MCF 10A (cell line): Measurements from ENCODE around the gene TBCD. TPM values are rescaled to one million over a fixed set of nuclear protein-coding genes. Genes with fewer than 3 reads are reported as not detected.

Experiments used
- BruUV-seq: library from RNA; stranded (reverse); fragments of 400-500 nt; replicated peaks from 2 replicates; lab custom pipeline; 2021; lab: Mats Ljungman, UMichigan
- CTCF ChIA-PET: fragments of 300-600 bp; sonication (Branson Sonifier 250); formaldehyde crosslinking; extraction: SDS; loops from one replicate; lab custom pipeline; 2021; ENCODE audit warnings: antibody characterized with exemption, inconsistent platforms; lab: Yijun Ruan, JAX
- POLR2A ChIA-PET: fragments of 300-600, 350-650 bp; sonication (Branson Sonifier 250); formaldehyde crosslinking; extraction: SDS; loops from one replicate; lab custom pipeline; 2020; ENCODE audit warnings: antibody characterized with exemption, inconsistent platforms; lab: Yijun Ruan, JAX
- DNase-seq: peaks from one replicate; pipeline ENCODE4 v3.0.0-alpha.2; 2018; ENCODE audit not compliant: unreplicated experiment
- H3K27ac Mint-ChIP-seq: one replicate; pipeline ENCODE4 v1.8.0; 2022; ENCODE audit warnings: mild to moderate bottlenecking, low read depth, mixed read lengths; ENCODE audit not compliant: unreplicated experiment
- H3K27me3 Mint-ChIP-seq: one replicate; pipeline ENCODE4 v1.8.0; 2022; ENCODE audit warnings: mixed read lengths; ENCODE audit not compliant: insufficient read depth, unreplicated experiment
- H3K36me3 Mint-ChIP-seq: one replicate; pipeline ENCODE4 v1.8.0; 2022; ENCODE audit warnings: mild to moderate bottlenecking, moderate library complexity, mixed read lengths; ENCODE audit not compliant: insufficient read depth, unreplicated experiment
- H3K4me1 Mint-ChIP-seq: one replicate; pipeline ENCODE4 v1.8.0; 2022; ENCODE audit warnings: mixed read lengths; ENCODE audit not compliant: insufficient read depth, unreplicated experiment
- H3K4me3 Mint-ChIP-seq: one replicate; pipeline ENCODE4 v1.8.0; 2022; ENCODE audit warnings: mild to moderate bottlenecking, moderate library complexity, mixed read lengths; ENCODE audit not compliant: unreplicated experiment
- H3K9me3 Mint-ChIP-seq: one replicate; pipeline ENCODE4 v1.8.0; 2022; ENCODE audit warnings: mixed read lengths; ENCODE audit not compliant: unreplicated experiment
- intact Hi-C: fragments of 100-400 bp; cut with micrococcal nuclease; formaldehyde crosslinking; loops from 2 replicates; pipeline ENCODE4 v1.14.1; 2022
- total RNA-seq: library from RNA; stranded (reverse); gene quantifications from 2 replicates; pipeline ENCODE4 v1.2.3, GENCODE V29; 2022
- TF ChIP-seq, protein P1 (sequence below): fragments of 200-600 bp; IDR thresholded peaks from one replicate; pipeline ENCODE4 v1.8.0; 2022; ENCODE audit warnings: antibody characterized with exemption, mild to moderate bottlenecking; ENCODE audit not compliant: unreplicated experiment

The TBCD gene
- total RNA-seq, 1 experiment from 2014 or later: 76.2 TPM

- no peaks in the 10 kb centered on the region for H3K27me3 Mint-ChIP-seq
- BruUV-seq: no TSS peak
- H3K9me3 Mint-ChIP-seq: no peaks in the 10 kb centered on the region
- TF ChIP-seq, protein P1, sequence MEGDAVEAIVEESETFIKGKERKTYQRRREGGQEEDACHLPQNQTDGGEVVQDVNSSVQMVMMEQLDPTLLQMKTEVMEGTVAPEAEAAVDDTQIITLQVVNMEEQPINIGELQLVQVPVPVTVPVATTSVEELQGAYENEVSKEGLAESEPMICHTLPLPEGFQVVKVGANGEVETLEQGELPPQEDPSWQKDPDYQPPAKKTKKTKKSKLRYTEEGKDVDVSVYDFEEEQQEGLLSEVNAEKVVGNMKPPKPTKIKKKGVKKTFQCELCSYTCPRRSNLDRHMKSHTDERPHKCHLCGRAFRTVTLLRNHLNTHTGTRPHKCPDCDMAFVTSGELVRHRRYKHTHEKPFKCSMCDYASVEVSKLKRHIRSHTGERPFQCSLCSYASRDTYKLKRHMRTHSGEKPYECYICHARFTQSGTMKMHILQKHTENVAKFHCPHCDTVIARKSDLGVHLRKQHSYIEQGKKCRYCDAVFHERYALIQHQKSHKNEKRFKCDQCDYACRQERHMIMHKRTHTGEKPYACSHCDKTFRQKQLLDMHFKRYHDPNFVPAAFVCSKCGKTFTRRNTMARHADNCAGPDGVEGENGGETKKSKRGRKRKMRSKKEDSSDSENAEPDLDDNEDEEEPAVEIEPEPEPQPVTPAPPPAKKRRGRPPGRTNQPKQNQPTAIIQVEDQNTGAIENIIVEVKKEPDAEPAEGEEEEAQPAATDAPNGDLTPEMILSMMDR: no peak
- POLR2A ChIA-PET: interaction anchor here (0.7 to 1.8 kb wide), 3 partner anchors 55 to 94 kb away, joined by 3 to 16 read pairs (median 3); partner anchors contain the start of gene FN3KRP
- CTCF ChIA-PET: interaction anchor here (0.6 to 2.4 kb wide), 28 partner anchors 9 to 425 kb away, joined by 3 to 14 read pairs (median 3); no protein-coding TSS in a partner anchor
- H3K27ac Mint-ChIP-seq: no peak overlapping the region
- intact Hi-C loops: loop anchor here (1.0 kb wide), 1 partner anchor 133 kb away; no protein-coding TSS in a partner anchor
- H3K4me1 Mint-ChIP-seq: peaks cover 3% of the 10 kb centered on the region
- DNase-seq: no peak
- no peak overlapping the region for H3K4me3 Mint-ChIP-seq
- peaks cover 21% of the 10 kb centered on the region for H3K36me3 Mint-ChIP-seq
These were observed 29.4 kb downstream of the TBCD start for GRCh38 chr17:82780971-82781893.

DNA sequence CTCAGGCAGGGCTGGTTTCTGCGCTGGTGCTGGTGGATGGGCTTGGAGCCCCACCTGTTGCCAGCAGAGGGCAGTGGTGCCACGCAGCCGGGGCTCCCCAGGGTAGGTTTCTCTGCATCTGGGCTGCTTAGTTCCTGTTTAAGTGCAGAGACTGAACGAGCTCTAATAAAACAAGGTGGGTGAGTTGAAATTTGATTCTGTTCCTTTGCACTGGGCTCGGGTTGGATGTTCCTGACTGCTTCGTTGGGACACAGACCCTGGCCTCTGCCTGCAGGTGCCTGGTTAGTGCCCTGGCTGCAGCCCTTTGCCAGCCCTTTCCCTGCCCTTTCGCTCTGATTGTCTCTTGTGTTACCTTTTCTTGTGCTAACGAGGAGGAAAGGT, 30.0 kb downstream of the TBCD start:
- ChIA-PET POLR2A (interaction anchor here (0.6 to 1.8 kb wide), 4 partner anchors 54 to 103 kb away, joined by 3 to 16 read pairs (median 3); partner anchors contain the start of gene FN3KRP), CTCF (interaction anchor here (0.6 to 2.4 kb wide), 27 partner anchors 9 to 425 kb away, joined by 3 to 14 read pairs (median 3); no protein-coding TSS in a partner anchor)
- Mint-ChIP-seq H3K27me3 (no peaks in the 10 kb centered on the region), H3K9me3 (no peaks in the 10 kb centered on the region), H3K4me1 (peaks cover 8% of the 10 kb centered on the region), H3K36me3 (peaks cover 21% of the 10 kb centered on the region), H3K27ac (no peak overlapping the region), H3K4me3 (no peak overlapping the region)
- BruUV-seq: no TSS peak
- DNase-seq: peak; percentile 81
- TF ChIP-seq, protein P1: peak; percentile 98
- intact Hi-C loops: loop anchor here (1.0 to 2.0 kb wide), 2 partner anchors 132 to 295 kb away; no protein-coding TSS in a partner anchor

GRCh38 chr17:82782657-82783207, 30.9 kb downstream of the TBCD start:
- H3K4me3 Mint-ChIP-seq: no peak overlapping the region
- H3K36me3 Mint-ChIP-seq: peaks cover 23% of the 10 kb centered on the region
- TF ChIP-seq, protein P1: no peak
- CTCF ChIA-PET: interaction anchor here (0.6 to 2.4 kb wide), 5 partner anchors 29 to 424 kb away, joined by 3 to 14 read pairs (median 3); no protein-coding TSS in a partner anchor
- BruUV-seq: no TSS peak
- POLR2A ChIA-PET: interaction anchor here (1.8 kb wide), 1 partner anchor 93 kb away, joined by 16 read pairs; no protein-coding TSS in a partner anchor
- no peak overlapping the region for H3K27ac Mint-ChIP-seq
- no peaks in the 10 kb centered on the region for H3K9me3 Mint-ChIP-seq
- H3K4me1 Mint-ChIP-seq: peaks cover 17% of the 10 kb centered on the region
- intact Hi-C loops: loop anchor here (2.0 kb wide), 1 partner anchor 294 kb away; no protein-coding TSS in a partner anchor
- no peaks in the 10 kb centered on the region for H3K27me3 Mint-ChIP-seq
- DNase-seq: no peak
